PFSK-1 (cell line): ENCODE data around the gene NUP210L.

Experiments used
- FOXP2 ChIP-seq: optimal IDR thresholded peaks from 2 replicates; pipeline ENCODE3; 2011; ENCODE audit warnings: borderline replicate concordance, control low read depth, inconsistent platforms; ENCODE audit not compliant: insufficient read depth; ENCODE audit errors: extremely low read length, extremely low read depth
- POLR2AphosphoS5 ChIP-seq: IDR thresholded peaks from 2 replicates; pipeline ENCODE4 v1.6.1; 2012; ENCODE audit warnings: low read depth, mild to moderate bottlenecking, control low read depth, low read length, moderate library complexity
- SIN3A ChIP-seq: IDR thresholded peaks from 2 replicates; pipeline ENCODE4 v1.6.1; 2012; ENCODE audit warnings: mild to moderate bottlenecking, low read length, moderate library complexity, borderline replicate concordance; ENCODE audit not compliant: insufficient read depth
- TAF1 ChIP-seq: IDR thresholded peaks from 2 replicates; pipeline ENCODE4 v1.6.1; 2012; ENCODE audit warnings: low read length, control low read depth, borderline replicate concordance; ENCODE audit not compliant: insufficient read depth
- TF ChIP-seq, protein P1 (sequence below), 2 experiments: IDR thresholded peaks; 2 replicates each; pipeline versions ENCODE4 v1.6.1 to v1.8.0; 2011 to 2012; ENCODE audit warnings: low read depth in 2 of 2, low read length in 2 of 2, control low read depth in 1 of 2, inconsistent platforms in 1 of 2, mild to moderate bottlenecking in 1 of 2, moderate library complexity in 1 of 2; ENCODE audit not compliant: insufficient read depth in 1 of 2

The NUP210L gene

DNA sequence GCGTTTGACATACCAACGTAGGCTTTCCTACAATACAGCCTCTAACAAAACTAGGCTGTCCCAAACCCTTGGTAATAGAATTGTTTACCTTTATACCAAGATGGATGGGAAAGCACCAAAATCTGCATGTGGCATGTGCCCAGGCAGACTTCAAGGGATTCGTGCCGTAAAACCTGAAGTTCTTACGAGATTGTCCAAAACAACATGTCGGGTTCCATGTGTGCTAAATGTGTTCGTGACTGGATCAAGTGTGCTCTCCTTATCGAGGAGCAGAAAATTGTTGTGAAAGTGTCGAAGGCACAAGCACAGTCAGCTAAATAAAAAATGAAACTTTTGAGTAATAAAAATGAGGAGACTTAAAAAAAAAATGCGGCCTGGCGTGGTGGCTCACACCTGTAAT lies 159.2 kb downstream of the NUP210L start:
- no peak for TF ChIP-seq SIN3A
- TF ChIP-seq, protein P1, sequence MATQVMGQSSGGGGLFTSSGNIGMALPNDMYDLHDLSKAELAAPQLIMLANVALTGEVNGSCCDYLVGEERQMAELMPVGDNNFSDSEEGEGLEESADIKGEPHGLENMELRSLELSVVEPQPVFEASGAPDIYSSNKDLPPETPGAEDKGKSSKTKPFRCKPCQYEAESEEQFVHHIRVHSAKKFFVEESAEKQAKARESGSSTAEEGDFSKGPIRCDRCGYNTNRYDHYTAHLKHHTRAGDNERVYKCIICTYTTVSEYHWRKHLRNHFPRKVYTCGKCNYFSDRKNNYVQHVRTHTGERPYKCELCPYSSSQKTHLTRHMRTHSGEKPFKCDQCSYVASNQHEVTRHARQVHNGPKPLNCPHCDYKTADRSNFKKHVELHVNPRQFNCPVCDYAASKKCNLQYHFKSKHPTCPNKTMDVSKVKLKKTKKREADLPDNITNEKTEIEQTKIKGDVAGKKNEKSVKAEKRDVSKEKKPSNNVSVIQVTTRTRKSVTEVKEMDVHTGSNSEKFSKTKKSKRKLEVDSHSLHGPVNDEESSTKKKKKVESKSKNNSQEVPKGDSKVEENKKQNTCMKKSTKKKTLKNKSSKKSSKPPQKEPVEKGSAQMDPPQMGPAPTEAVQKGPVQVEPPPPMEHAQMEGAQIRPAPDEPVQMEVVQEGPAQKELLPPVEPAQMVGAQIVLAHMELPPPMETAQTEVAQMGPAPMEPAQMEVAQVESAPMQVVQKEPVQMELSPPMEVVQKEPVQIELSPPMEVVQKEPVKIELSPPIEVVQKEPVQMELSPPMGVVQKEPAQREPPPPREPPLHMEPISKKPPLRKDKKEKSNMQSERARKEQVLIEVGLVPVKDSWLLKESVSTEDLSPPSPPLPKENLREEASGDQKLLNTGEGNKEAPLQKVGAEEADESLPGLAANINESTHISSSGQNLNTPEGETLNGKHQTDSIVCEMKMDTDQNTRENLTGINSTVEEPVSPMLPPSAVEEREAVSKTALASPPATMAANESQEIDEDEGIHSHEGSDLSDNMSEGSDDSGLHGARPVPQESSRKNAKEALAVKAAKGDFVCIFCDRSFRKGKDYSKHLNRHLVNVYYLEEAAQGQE (IDR thresholded peaks at IDR 0.05; ENCODE audit: insufficient read depth in 1 of 2, low read depth in 2 of 2, low read length in 2 of 2): no peak
- no peak for TF ChIP-seq TAF1
- no peak for TF ChIP-seq POLR2AphosphoS5
- no peak for TF ChIP-seq FOXP2

DNA sequence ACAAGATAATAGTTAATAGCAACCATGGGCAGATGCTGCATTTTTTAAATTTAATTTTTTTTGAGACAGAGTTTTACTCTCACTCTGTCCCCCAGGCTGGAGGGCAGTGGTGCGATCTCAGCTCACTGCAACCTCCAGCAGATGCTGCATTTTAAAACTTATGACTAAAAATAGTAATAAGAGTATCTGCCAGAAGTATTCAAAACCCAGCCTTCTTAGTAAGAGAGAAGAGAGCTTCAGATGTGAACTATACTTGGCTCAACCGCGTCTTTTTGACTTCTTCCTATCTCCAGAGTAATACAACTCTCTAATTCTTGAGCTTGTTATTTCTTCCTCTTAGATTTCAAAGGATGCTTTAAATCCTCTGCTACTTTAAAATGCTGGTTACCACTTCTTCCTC lies 159.7 kb downstream of the NUP210L start:
- no peak for TF ChIP-seq POLR2AphosphoS5
- no peak for TF ChIP-seq FOXP2
- TF ChIP-seq SIN3A: no peak
- no peak for TF ChIP-seq TAF1
- TF ChIP-seq, protein P1 (IDR thresholded peaks at IDR 0.05; ENCODE audit: insufficient read depth in 1 of 2, low read depth in 2 of 2, low read length in 2 of 2): no peak

DNA sequence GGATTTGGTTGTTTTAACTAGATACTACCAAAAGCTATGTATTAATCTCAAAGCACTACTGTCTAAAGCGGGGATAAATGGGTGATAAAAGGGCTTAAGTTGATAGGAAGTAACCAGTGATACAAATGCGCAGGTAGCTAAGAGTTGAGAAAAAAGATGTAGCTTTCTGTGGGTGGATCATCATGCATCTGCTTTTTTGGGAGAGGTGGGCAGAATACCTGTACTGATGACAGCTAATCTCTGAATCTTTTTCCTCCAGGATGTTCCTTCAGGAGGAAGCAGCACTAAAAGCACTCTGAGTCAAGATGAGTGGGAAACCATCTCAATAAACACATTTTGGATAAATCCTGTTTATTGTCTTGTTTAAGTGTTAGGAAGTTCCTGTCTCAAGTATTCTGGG lies 163.1 kb downstream of the NUP210L start:
- TF ChIP-seq SIN3A: no peak
- no peak for TF ChIP-seq FOXP2
- no peak for TF ChIP-seq TAF1
- no peak; the same call in 1 of the 2 replicates for TF ChIP-seq POLR2AphosphoS5
- TF ChIP-seq, protein P1 (IDR thresholded peaks at IDR 0.05; ENCODE audit: insufficient read depth in 1 of 2, low read depth in 2 of 2, low read length in 2 of 2): no peak

DNA sequence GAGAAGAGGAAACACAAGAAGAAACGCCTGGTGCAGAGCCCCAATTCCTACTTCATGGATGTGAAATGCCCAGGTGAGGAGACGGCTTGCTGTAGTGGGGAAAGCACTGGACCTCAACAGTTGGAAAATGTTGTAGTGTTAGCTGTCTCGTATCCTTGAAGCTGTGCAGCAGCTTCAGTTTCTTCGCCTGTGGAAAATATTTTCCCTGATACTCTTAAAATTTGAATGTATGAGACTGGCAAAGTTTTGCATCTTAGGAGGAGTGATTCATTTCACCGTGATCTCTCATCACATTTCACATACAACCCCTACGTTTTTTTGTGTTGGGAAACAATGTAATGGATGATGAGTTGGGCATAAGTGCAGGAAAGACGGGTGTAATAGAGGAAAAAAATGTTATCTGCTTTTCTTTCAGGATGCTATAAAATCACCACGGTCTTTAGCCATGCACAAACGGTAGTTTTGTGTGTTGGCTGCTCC lies 163.7 kb downstream of the NUP210L start:
- TF ChIP-seq SIN3A: no peak
- no peak for TF ChIP-seq POLR2AphosphoS5
- TF ChIP-seq, protein P1 (IDR thresholded peaks at IDR 0.05; ENCODE audit: insufficient read depth in 1 of 2, low read depth in 2 of 2, low read length in 2 of 2): no peak
- no peak for TF ChIP-seq TAF1
- no peak for TF ChIP-seq FOXP2
